IMR-90 (cell line): ENCODE data around the gene HYDIN. TPM values are rescaled to one million over a fixed set of nuclear protein-coding genes. Genes with fewer than 3 reads are reported as not detected.
"Not testable (repeated sequence)": the region's sequence is repeated elsewhere in the genome, so short reads cannot be mapped to it uniquely, and the experiment has no call there.

Experiments
- ATAC-seq: fragments of 200-7000 bp; cut with Tn5 transposase; 2 replicates; pipeline ENCODE4 v1.9.1; 2020; ENCODE audit warnings: low read depth, mild to moderate bottlenecking, moderate library complexity
- BruUV-seq: library from RNA; stranded (reverse); fragments of 400-500 nt; replicated peaks from 2 replicates; lab custom pipeline; 2021; lab: Mats Ljungman, UMichigan
- CTCF ChIA-PET: fragments of 300-600 bp; formaldehyde crosslinking; extraction: SDS; loops from one replicate; lab custom pipeline; 2021; ENCODE audit warnings: antibody characterized with exemption; lab: Yijun Ruan, JAX
- POLR2A ChIA-PET: fragments of 300-600 bp; sonication (Branson Sonifier 250); formaldehyde crosslinking; loops from one replicate; lab custom pipeline; 2022; ENCODE audit warnings: antibody characterized with exemption; ENCODE audit not compliant: unreplicated experiment; lab: Charles Lee
- DNase-seq: peaks from one replicate; pipeline ENCODE4 v3.0.0; 2013
- H2AFZ ChIP-seq: replicated peaks from 2 replicates; pipeline ENCODE3; 2013; ENCODE audit warnings: low read length, mild to moderate bottlenecking; ENCODE audit not compliant: poor library complexity
- H2AK5ac ChIP-seq: 2 replicates; pipeline ENCODE4 v1.6.1; 2013; ENCODE audit warnings: low read depth, low read length, inconsistent platforms
- H2AK9ac ChIP-seq: replicated peaks from 2 replicates; pipeline ENCODE3; 2013; ENCODE audit warnings: mild to moderate bottlenecking, low read depth, low read length, moderate library complexity; ENCODE audit not compliant: poor library complexity
- H2BK120ac ChIP-seq: 2 replicates; pipeline ENCODE4 v1.6.1; 2013; ENCODE audit warnings: low read depth, low read length, inconsistent platforms
- H2BK15ac ChIP-seq: 3 replicates; pipeline ENCODE4 v1.6.1; 2013; ENCODE audit warnings: low read depth, low read length, inconsistent platforms
- H2BK20ac ChIP-seq: 2 replicates; pipeline ENCODE4 v1.6.1; 2013; ENCODE audit warnings: low read depth, mild to moderate bottlenecking, inconsistent platforms, low read length, moderate library complexity
- H2BK5ac ChIP-seq: 2 replicates; pipeline ENCODE4 v1.6.1; 2013; ENCODE audit warnings: mild to moderate bottlenecking, low read depth, low read length, inconsistent platforms; ENCODE audit not compliant: poor library complexity, severe bottlenecking
- H3K14ac ChIP-seq: replicated peaks from 2 replicates; pipeline ENCODE4 v1.6.1; 2013; ENCODE audit warnings: low read depth, low read length, inconsistent platforms
- H3K18ac ChIP-seq: 2 replicates; pipeline ENCODE4 v1.6.1; 2013; ENCODE audit warnings: low read depth, low read length, control low read depth
- H3K23ac ChIP-seq: 2 replicates; pipeline ENCODE4 v1.6.1; 2013; ENCODE audit warnings: low read depth, low read length, inconsistent platforms
- H3K27ac ChIP-seq: 2 replicates; pipeline ENCODE4 v1.5.1; 2013; ENCODE audit warnings: mild to moderate bottlenecking, control low read depth, low read length; ENCODE audit not compliant: insufficient read depth
- H3K27me3 ChIP-seq: 2 replicates; pipeline ENCODE4 v1.6.1; 2013; ENCODE audit warnings: low read length; ENCODE audit not compliant: control insufficient read depth, insufficient read depth
- H3K36me3 ChIP-seq: 2 replicates; pipeline ENCODE4 v1.6.1; 2013; ENCODE audit warnings: low read length, mixed read lengths; ENCODE audit not compliant: control insufficient read depth, insufficient read depth
- H3K4ac ChIP-seq: 2 replicates; pipeline ENCODE4 v1.6.1; 2013; ENCODE audit warnings: low read depth, low read length, inconsistent platforms
- H3K4me1 ChIP-seq: 2 replicates; pipeline ENCODE4 v1.6.1; 2013; ENCODE audit warnings: low read length, mixed read lengths; ENCODE audit not compliant: control insufficient read depth, insufficient read depth
- H3K4me2 ChIP-seq: 2 replicates; pipeline ENCODE4 v1.6.1; 2013; ENCODE audit warnings: low read depth, mild to moderate bottlenecking, control low read depth, low read length, moderate library complexity
- H3K4me3 ChIP-seq: 2 replicates; pipeline ENCODE4 v1.5.1; 2013; ENCODE audit warnings: low read depth, mild to moderate bottlenecking, control low read depth, low read length, moderate library complexity; ENCODE audit not compliant: insufficient read depth
- H3K56ac ChIP-seq: 2 replicates; pipeline ENCODE4 v1.6.1; 2013; ENCODE audit warnings: low read length, inconsistent platforms; ENCODE audit not compliant: insufficient read depth; ENCODE audit errors: extremely low read depth
- H3K79me1 ChIP-seq, 2 experiments: 2 replicates each; pipeline ENCODE4 v1.6.1; 2013; ENCODE audit warnings: low read length in 2 of 2, inconsistent platforms in 1 of 2, low read depth in 1 of 2
- H3K9ac ChIP-seq: 2 replicates; pipeline ENCODE4 v1.6.1; 2013; ENCODE audit warnings: low read depth, low read length, control low read depth
- H3K9me1 ChIP-seq: 2 replicates; pipeline ENCODE4 v1.6.1; 2013; ENCODE audit warnings: low read length, inconsistent platforms; ENCODE audit not compliant: insufficient read depth
- H3K9me3 ChIP-seq: 2 replicates; pipeline ENCODE4 v1.6.1; 2013; ENCODE audit warnings: low read length; ENCODE audit not compliant: control insufficient read depth, insufficient read depth
- H4K20me1 ChIP-seq: 2 replicates; pipeline ENCODE4 v1.6.1; 2013; ENCODE audit warnings: low read length, inconsistent platforms; ENCODE audit not compliant: insufficient read depth
- H4K5ac ChIP-seq: 2 replicates; pipeline ENCODE4 v1.6.1; 2013; ENCODE audit warnings: mild to moderate bottlenecking, low read depth, low read length, control low read depth
- H4K8ac ChIP-seq, 2 experiments: 2 replicates each; pipeline ENCODE4 v1.6.1; 2013; ENCODE audit warnings: low read depth in 2 of 2, low read length in 2 of 2, control low read depth in 1 of 2, inconsistent platforms in 1 of 2
- H4K91ac ChIP-seq: 2 replicates; pipeline ENCODE4 v1.6.1; 2013; ENCODE audit warnings: low read depth, low read length, inconsistent platforms; ENCODE audit not compliant: insufficient read depth
- WGBS, 2 experiments: methylation state at CpG; one replicate each; pipeline versions ENCODE4 v1.1.5 to v1.1.7; 2013; ENCODE audit warnings: missing lambda C conversion rate in 2 of 2; ENCODE audit not compliant: insufficient read length in 1 of 2; ENCODE audit errors: extremely low coverage in 2 of 2; 5-methylcytosine and 5-hydroxymethylcytosine counted together
- dilution Hi-C: fragments of 300-500 bp; cut with HindIII; formaldehyde crosslinking; loops from one replicate; pipeline ENCODE4 v1.14.3; 2018; ENCODE audit warnings: low sequenced_read_pairs; ENCODE audit not compliant: unreplicated experiment
- in situ Hi-C: fragments of 300-500 bp; cut with MboI; formaldehyde crosslinking; loops from 3 replicates; pipeline ENCODE4 v1.14.3; 2019; ENCODE audit warnings: low sequenced_read_pairs, inconsistent platforms, mixed read lengths
- intact Hi-C: fragments of 100-400 bp; cut with micrococcal nuclease; formaldehyde crosslinking; loops from 2 replicates; pipeline ENCODE4 v1.10.0; 2022
- polyA plus RNA-seq, 3 experiments: library from polyadenylated mRNA; depleted of rRNA; stranded (reverse); fragments of >200 nt; gene quantifications; 2 replicates each; pipeline ENCODE4 v1.2.3, GENCODE V29; 2012; ENCODE audit warnings: low replicate concordance in 1 of 3
- total RNA-seq: library from RNA; depleted of rRNA; stranded (reverse); fragments of >200 nt; gene quantifications from 2 replicates; pipeline ENCODE4 v1.2.3, GENCODE V29; 2012

Gene HYDIN
- total and polyA plus RNA-seq, 2 of the 4 experiments (the other 2 are of a cell fraction) = 0.18 to 0.27 TPM

DNA sequence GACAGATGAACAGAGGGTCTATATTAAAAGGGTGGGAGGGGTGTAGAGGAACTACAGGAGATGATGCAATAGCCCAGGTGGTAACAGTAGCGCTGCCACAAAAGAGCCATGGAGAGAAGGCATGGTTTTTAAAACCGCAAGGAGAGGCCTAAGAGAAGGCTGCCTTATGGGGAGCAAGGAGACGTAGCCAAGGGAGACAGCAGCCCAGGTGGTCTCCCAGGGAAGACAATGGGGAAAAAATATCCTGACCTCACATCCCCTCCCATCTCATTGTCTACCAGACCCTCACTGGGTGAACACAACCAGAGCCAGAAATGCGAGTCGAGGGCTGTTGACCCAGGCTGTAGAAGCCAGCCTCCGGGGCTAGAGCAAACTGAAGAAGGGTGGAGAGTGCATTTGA lies 77.2 kb downstream of the HYDIN start:
- POLR2A ChIA-PET, DNase-seq, H2BK120ac ChIP-seq, H3K27ac ChIP-seq, dilution Hi-C loops, BruUV-seq, H3K9me1 ChIP-seq, H3K36me3 ChIP-seq, H3K27me3 ChIP-seq, H3K4me1 ChIP-seq, ATAC-seq, H3K79me1 ChIP-seq, H4K91ac ChIP-seq, H2AK9ac ChIP-seq, H3K23ac ChIP-seq, H2AFZ ChIP-seq, H3K56ac ChIP-seq, H3K9ac ChIP-seq, H2BK5ac ChIP-seq, intact Hi-C loops, CTCF ChIA-PET, H2BK20ac ChIP-seq, H2AK5ac ChIP-seq, H3K4me3 ChIP-seq, H3K18ac ChIP-seq, H3K4ac ChIP-seq, H2BK15ac ChIP-seq, H3K14ac ChIP-seq, in situ Hi-C loops, H4K8ac ChIP-seq, H4K20me1 ChIP-seq, H4K5ac ChIP-seq, H3K4me2 ChIP-seq, H3K9me3 ChIP-seq: not testable (repeated sequence)
- WGBS, 2 experiments = no CpG with 5 or more reads among the region's 6 CpGs

DNA sequence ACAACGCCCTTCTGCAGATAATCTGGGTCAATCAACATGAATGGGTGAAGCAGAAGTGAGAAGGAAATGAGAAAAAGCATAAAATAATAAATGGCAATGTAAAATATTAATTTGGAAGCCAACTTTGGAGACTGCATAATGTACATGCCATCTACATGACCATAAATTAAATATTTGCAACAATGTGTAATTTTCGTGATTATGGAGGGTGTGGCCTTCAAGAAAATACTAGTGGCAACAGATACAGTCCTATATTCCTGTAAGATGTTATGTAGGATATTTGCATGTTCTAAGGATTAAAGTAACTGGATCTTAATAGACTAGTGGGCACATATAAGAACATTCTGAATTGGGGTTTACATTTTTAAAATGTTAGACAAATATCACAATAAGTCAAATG lies 78.9 kb downstream of the HYDIN start:
- H3K36me3 ChIP-seq, dilution Hi-C loops, H3K4me3 ChIP-seq, H3K4ac ChIP-seq, H3K79me1 ChIP-seq, H3K4me1 ChIP-seq, CTCF ChIA-PET, H2BK120ac ChIP-seq, H3K56ac ChIP-seq, H3K18ac ChIP-seq, H3K27ac ChIP-seq, BruUV-seq, H2AK5ac ChIP-seq, H2AK9ac ChIP-seq, H3K14ac ChIP-seq, H3K23ac ChIP-seq, H3K9ac ChIP-seq, POLR2A ChIA-PET, H3K9me1 ChIP-seq, H3K9me3 ChIP-seq, in situ Hi-C loops, H4K20me1 ChIP-seq, H4K8ac ChIP-seq, H2BK20ac ChIP-seq, H2BK5ac ChIP-seq, intact Hi-C loops, ATAC-seq, DNase-seq, H4K5ac ChIP-seq, H3K27me3 ChIP-seq, H2AFZ ChIP-seq, H4K91ac ChIP-seq, H3K4me2 ChIP-seq, H2BK15ac ChIP-seq: not testable (repeated sequence)
- no CpG with 5 or more reads among the region's 2 CpGs for WGBS, 2 experiments
